H1 (cell line): ENCODE data around the gene ARPP21. TPM values are rescaled to one million over a fixed set of nuclear protein-coding genes. Genes with fewer than 3 reads are reported as not detected.

ENCODE experiments used
- CTCF ChIA-PET: fragments of 300-600 bp; sonication (Branson Sonifier 250); formaldehyde crosslinking; loops from one replicate; lab custom pipeline; 2021; ENCODE audit not compliant: partially characterized antibody; lab: Charles Lee
- POLR2A ChIA-PET: fragments of 300-600 bp; sonication (Branson Sonifier 250); formaldehyde crosslinking; loops from one replicate; lab custom pipeline; 2021; ENCODE audit warnings: inconsistent platforms; ENCODE audit not compliant: partially characterized antibody; lab: Charles Lee
- DNase-seq, 2 experiments: peaks; one replicate each; pipeline versions ENCODE4 v3.0.0 to v3.0.0-alpha.2; 2010 to 2022; ENCODE audit warnings: low spot score in 2 of 2, low read depth in 1 of 2, mixed read lengths in 1 of 2
- FAIRE-seq: peaks from 2 replicates; lab custom pipeline; 2011; peaks lifted over from hg19 to GRCh38; lab: Jason Lieb, UNC
- H2AFZ ChIP-seq: 2 replicates; pipeline ENCODE4 v1.8.1; 2012; ENCODE audit warnings: low read length, inconsistent platforms
- H2AK5ac ChIP-seq: 2 replicates; pipeline ENCODE4 v1.6.1; 2013; ENCODE audit warnings: low read depth, low read length
- H2BK120ac ChIP-seq: replicated peaks from 2 replicates; pipeline ENCODE3; 2013; ENCODE audit warnings: low read depth, low read length, inconsistent platforms
- H2BK12ac ChIP-seq: 2 replicates; pipeline ENCODE4 v1.6.1; 2013; ENCODE audit warnings: low read depth, low read length
- H2BK15ac ChIP-seq: 2 replicates; pipeline ENCODE4 v1.6.1; 2013; ENCODE audit warnings: low read length
- H2BK20ac ChIP-seq: 2 replicates; pipeline ENCODE4 v1.6.1; 2013; ENCODE audit warnings: low read length
- H2BK5ac ChIP-seq: 2 replicates; pipeline ENCODE4 v1.6.1; 2013; ENCODE audit warnings: low read depth, low read length
- H3K14ac ChIP-seq: 2 replicates; pipeline ENCODE4 v1.6.1; 2013; ENCODE audit warnings: inconsistent platforms; ENCODE audit not compliant: insufficient read length
- H3K18ac ChIP-seq: 2 replicates; pipeline ENCODE4 v1.6.1; 2013; ENCODE audit warnings: low read length; ENCODE audit errors: extremely low read depth
- H3K23ac ChIP-seq: 2 replicates; pipeline ENCODE4 v1.6.1; 2013; ENCODE audit warnings: inconsistent platforms; ENCODE audit not compliant: insufficient read length
- H3K23me2 ChIP-seq: 2 replicates; pipeline ENCODE4 v1.6.1; 2013; ENCODE audit warnings: low read depth, low read length
- H3K27ac ChIP-seq: 2 replicates; pipeline ENCODE4 v1.6.1; 2011; ENCODE audit warnings: low read depth, low read length, inconsistent platforms
- H3K27me3 ChIP-seq, 4 experiments: replicated peaks in 1 of 4; 1 replicate in 1 of 4; 2 replicates in 3 of 4; pipeline versions ENCODE4 v1.6.1 to v1.8.1; 2011 to 2013; ENCODE audit warnings: low read length in 3 of 4, mild to moderate bottlenecking in 3 of 4, inconsistent platforms in 2 of 4, mixed read lengths in 2 of 4, moderate library complexity in 1 of 4; ENCODE audit not compliant: control insufficient read depth in 3 of 4, insufficient read depth in 3 of 4; ENCODE audit errors: extremely low read depth in 1 of 4
- H3K36me3 ChIP-seq, 4 experiments: 2 replicates each; pipeline versions ENCODE4 v1.6.1 to v1.8.1; 2011 to 2013; ENCODE audit warnings: mild to moderate bottlenecking in 4 of 4, low read length in 3 of 4, moderate library complexity in 2 of 4, control low read depth in 1 of 4, inconsistent platforms in 1 of 4; ENCODE audit not compliant: insufficient read depth in 4 of 4, control insufficient read depth in 2 of 4
- H3K4ac ChIP-seq: replicated peaks from 2 replicates; pipeline ENCODE3; 2013; ENCODE audit warnings: low read length, low read depth, mixed read lengths, inconsistent platforms; ENCODE audit not compliant: insufficient read length
- H3K4me1 ChIP-seq, 4 experiments: replicated peaks in 1 of 4; 1 replicate in 1 of 4; 2 replicates in 3 of 4; pipeline versions ENCODE4 v1.6.1 to v1.8.1; 2011 to 2013; ENCODE audit warnings: low read length in 3 of 4, inconsistent platforms in 2 of 4, mixed read lengths in 1 of 4; ENCODE audit not compliant: insufficient read depth in 4 of 4, control insufficient read depth in 3 of 4
- H3K4me2 ChIP-seq, 2 experiments: 2 replicates each; pipeline versions ENCODE4 v1.6.1 to v1.8.1; 2011 to 2013; ENCODE audit warnings: low read depth in 2 of 2, low read length in 2 of 2, control low read depth in 1 of 2, inconsistent platforms in 1 of 2, mild to moderate bottlenecking in 1 of 2; ENCODE audit not compliant: insufficient read depth in 1 of 2
- H3K4me3 ChIP-seq, 4 experiments: fragments of 200-600, 300-600 bp in 1 of 4; sonication (generic), shearing (Covaris generic), sonication (Bioruptor Twin) in 1 of 4; 2 replicates each; pipeline versions ENCODE4 v1.5.1 to v1.8.1; 2011 to 2016; ENCODE audit warnings: low read length in 4 of 4, low read depth in 3 of 4, control low read depth in 2 of 4, inconsistent platforms in 2 of 4, mild to moderate bottlenecking in 2 of 4, mixed read lengths in 1 of 4, moderate library complexity in 1 of 4; ENCODE audit not compliant: insufficient read depth in 2 of 4; ENCODE audit errors: extremely low read depth in 1 of 4
- H3K56ac ChIP-seq: replicated peaks from 2 replicates; pipeline ENCODE3; 2013; ENCODE audit warnings: low read depth, mild to moderate bottlenecking, mixed read lengths, low read length, inconsistent platforms; ENCODE audit not compliant: insufficient read length
- H3K79me1 ChIP-seq: 2 replicates; pipeline ENCODE4 v1.6.1; 2013; ENCODE audit warnings: low read depth, low read length, control low read depth
- H3K79me2 ChIP-seq, 2 experiments: 2 replicates each; pipeline versions ENCODE4 v1.6.1 to v1.8.1; 2012 to 2013; ENCODE audit warnings: low read length in 2 of 2, mild to moderate bottlenecking in 2 of 2, inconsistent platforms in 1 of 2; ENCODE audit not compliant: insufficient read depth in 2 of 2, control insufficient read depth in 1 of 2
- H3K9ac ChIP-seq, 4 experiments: replicated peaks in 1 of 4; 1 replicate in 1 of 4; 2 replicates in 3 of 4; pipeline versions ENCODE4 v1.6.1 to v1.8.1; 2011 to 2013; ENCODE audit warnings: low read depth in 3 of 4, low read length in 3 of 4, control low read depth in 2 of 4, mild to moderate bottlenecking in 2 of 4, moderate library complexity in 2 of 4, inconsistent platforms in 1 of 4; ENCODE audit errors: extremely low read depth in 1 of 4
- H3K9me3 ChIP-seq, 2 experiments: 2 replicates each; pipeline versions ENCODE4 v1.6.1 to v1.8.1; 2012 to 2013; ENCODE audit warnings: mild to moderate bottlenecking in 2 of 2, moderate library complexity in 2 of 2, control low read depth in 1 of 2, inconsistent platforms in 1 of 2, low read depth in 1 of 2, low read length in 1 of 2, mixed read lengths in 1 of 2; ENCODE audit not compliant: insufficient read depth in 2 of 2
- H4K20me1 ChIP-seq, 2 experiments: replicated peaks in 1 of 2; 2 replicates each; pipeline versions ENCODE3 to v1.8.1; 2011 to 2013; ENCODE audit warnings: inconsistent platforms in 2 of 2, low read length in 2 of 2, mild to moderate bottlenecking in 1 of 2; ENCODE audit not compliant: insufficient read depth in 2 of 2, control insufficient read depth in 1 of 2
- H4K5ac ChIP-seq: 2 replicates; pipeline ENCODE4 v1.6.1; 2013; ENCODE audit warnings: low read length, low read depth, mixed read lengths, inconsistent platforms; ENCODE audit not compliant: insufficient read length
- H4K8ac ChIP-seq: 2 replicates; pipeline ENCODE4 v1.8.0; 2013; ENCODE audit warnings: mild to moderate bottlenecking, moderate library complexity, low read length, inconsistent platforms; ENCODE audit not compliant: insufficient read depth; ENCODE audit errors: extremely low read depth
- H4K91ac ChIP-seq: replicated peaks from 2 replicates; pipeline ENCODE3; 2013; ENCODE audit warnings: low read length, mixed read lengths, inconsistent platforms; ENCODE audit not compliant: insufficient read length
- RBBP5 ChIP-seq: IDR thresholded peaks from 2 replicates; pipeline ENCODE4 v1.7.1; 2012; ENCODE audit warnings: low read depth, mild to moderate bottlenecking, inconsistent platforms, low read length, moderate library complexity, borderline replicate concordance
- SIN3A ChIP-seq, 2 experiments: IDR thresholded peaks in 1 of 2; conservative IDR thresholded peaks in 1 of 2; 2 replicates each; pipeline ENCODE4 v1.6.1; 2011 to 2012; ENCODE audit warnings: low read length in 2 of 2, improper control_type of control experiment in 1 of 2, low read depth in 1 of 2, mild to moderate bottlenecking in 1 of 2
- SIX5 ChIP-seq: IDR thresholded peaks from 2 replicates; pipeline ENCODE4 v1.6.1; 2011; ENCODE audit warnings: mild to moderate bottlenecking, low read depth, low read length
- WGBS, 2 experiments: shearing (Covaris generic) in 1 of 2; methylation state at CpG; one replicate each; pipeline versions ENCODE4 v1.1.6 to v1.1.7; 2013 to 2015; ENCODE audit warnings: low lambda C conversion rate in 2 of 2, mixed read lengths in 2 of 2, inconsistent platforms in 1 of 2, low coverage in 1 of 2, missing lambda C conversion rate in 1 of 2; ENCODE audit not compliant: insufficient replicate concordance in 2 of 2, insufficient coverage in 1 of 2, insufficient read length in 1 of 2; ENCODE audit errors: extremely low coverage in 1 of 2, missing lambda C conversion rate in 1 of 2; 5-methylcytosine and 5-hydroxymethylcytosine counted together
- polyA plus RNA-seq, 7 experiments: library from polyadenylated mRNA; depleted of rRNA in 3 of 7; stranded (reverse) in 5 of 7; unstranded in 2 of 7; fragments of >200 nt in 5 of 7; fragments of 200-250 nt in 2 of 7; gene quantifications; 1 replicate in 5 of 7; 2 replicates in 1 of 7; 4 replicates in 1 of 7; pipeline versions ENCODE4 v1.2.1 to v1.2.3, GENCODE V29; 2011 to 2013; ENCODE audit warnings: missing spikeins in 2 of 7, mixed read lengths in 2 of 7
- total RNA-seq: library from RNA; stranded (reverse); fragmentation: NEBNext Ultra II Directional; extraction: Animal tissue kit (Norgen Biotek cat#: 25700); gene quantifications from 2 replicates; pipeline ENCODE4 v1.2.1, GENCODE V29; 2021
- TF ChIP-seq, protein P1 (sequence below): IDR thresholded peaks from 2 replicates; pipeline ENCODE4 v1.6.1; 2012; ENCODE audit warnings: low read length, inconsistent platforms

The ARPP21 gene
- total and polyA plus RNA-seq, 2 of the 8 experiments (the other 6 are each of a cell fraction or from before 2014, with no cell fraction given) = not detected

- H2BK120ac ChIP-seq = no peak overlapping the region
- no peak overlapping the region for H3K18ac ChIP-seq
- CTCF ChIA-PET = no interaction called here
- no peak for FAIRE-seq
- no peak overlapping the region for H2BK20ac ChIP-seq
- H3K27me3 ChIP-seq = peaks cover 19 to 32% (median 30%) of the 10 kb centered on the region in 4 experiments
- H3K79me1 ChIP-seq = no peaks in the 10 kb centered on the region
- peaks cover 0 to 3% of the 10 kb centered on the region in 2 experiments for H4K20me1 ChIP-seq
- no peak overlapping the region for H4K91ac ChIP-seq
- POLR2A ChIA-PET = no interaction called here
- no peak overlapping the region for H2AFZ ChIP-seq
- no peaks in the 10 kb centered on the region for H3K79me2 ChIP-seq
- DNase-seq = no peak
- no peak overlapping the region for H3K23ac ChIP-seq
- H3K4me2 ChIP-seq = peak overlapping the region; percentile 96 to 100
- 72% methylated on average over 13 of the region's 15 CpGs; no CpG with 5 or more reads in 1 of the 2 experiments for WGBS, 2 experiments
- H3K9me3 ChIP-seq = no peaks in the 10 kb centered on the region
- H2BK12ac ChIP-seq = no peak overlapping the region
- H3K27ac ChIP-seq = no peak overlapping the region
- H4K5ac ChIP-seq = no peak overlapping the region
- no peak for TF ChIP-seq SIN3A (conservative IDR thresholded peaks at IDR 0.05 in 1 of 2, IDR thresholded peaks at IDR 0.05 in 1 of 2; ENCODE audit: low read depth in 1 of 2, low read length in 2 of 2)
- TF ChIP-seq RBBP5 = no peak
- TF ChIP-seq, protein P1, sequence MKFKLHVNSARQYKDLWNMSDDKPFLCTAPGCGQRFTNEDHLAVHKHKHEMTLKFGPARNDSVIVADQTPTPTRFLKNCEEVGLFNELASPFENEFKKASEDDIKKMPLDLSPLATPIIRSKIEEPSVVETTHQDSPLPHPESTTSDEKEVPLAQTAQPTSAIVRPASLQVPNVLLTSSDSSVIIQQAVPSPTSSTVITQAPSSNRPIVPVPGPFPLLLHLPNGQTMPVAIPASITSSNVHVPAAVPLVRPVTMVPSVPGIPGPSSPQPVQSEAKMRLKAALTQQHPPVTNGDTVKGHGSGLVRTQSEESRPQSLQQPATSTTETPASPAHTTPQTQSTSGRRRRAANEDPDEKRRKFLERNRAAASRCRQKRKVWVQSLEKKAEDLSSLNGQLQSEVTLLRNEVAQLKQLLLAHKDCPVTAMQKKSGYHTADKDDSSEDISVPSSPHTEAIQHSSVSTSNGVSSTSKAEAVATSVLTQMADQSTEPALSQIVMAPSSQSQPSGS = no peak
- no peak for TF ChIP-seq SIX5
- TF ChIP-seq, all 59 proteins: peak for 0
- Histone ChIP-seq H2AK5ac (no peak overlapping the region), H3K4me3 (peak overlapping the region in 3 of 4 experiments; percentile 65 to 74 (median 70); a peak in 5 of 8 replicates), H2BK15ac (no peak overlapping the region), H3K14ac (no peak overlapping the region), H3K9ac (no peak overlapping the region), H2BK5ac (no peak overlapping the region), H3K36me3 (no peaks in the 10 kb centered on the region), H4K8ac (0 out of 2 replicates have a peak overlapping the region, but pooled peaks have one; percentile 21), H3K4ac (no peak overlapping the region), H3K56ac (no peak overlapping the region), H3K4me1 (peaks cover 0 to 7% (median 4%) of the 10 kb centered on the region in 4 experiments; a peak in 5 of 7 replicates), H3K23me2 (peaks cover 11% of the 10 kb centered on the region; the same call in 1 of the 2 replicates)
Observed at GRCh38 chr3:35638251-35638979, 910 bp upstream of the ARPP21 start.
